ENCODE measurements around the gene AFF3.
"Not testable (repeated sequence)": the region's sequence is repeated elsewhere in the genome, so short reads cannot be mapped to it uniquely, and the experiment has no call there.

The AFF3 gene

DNA sequence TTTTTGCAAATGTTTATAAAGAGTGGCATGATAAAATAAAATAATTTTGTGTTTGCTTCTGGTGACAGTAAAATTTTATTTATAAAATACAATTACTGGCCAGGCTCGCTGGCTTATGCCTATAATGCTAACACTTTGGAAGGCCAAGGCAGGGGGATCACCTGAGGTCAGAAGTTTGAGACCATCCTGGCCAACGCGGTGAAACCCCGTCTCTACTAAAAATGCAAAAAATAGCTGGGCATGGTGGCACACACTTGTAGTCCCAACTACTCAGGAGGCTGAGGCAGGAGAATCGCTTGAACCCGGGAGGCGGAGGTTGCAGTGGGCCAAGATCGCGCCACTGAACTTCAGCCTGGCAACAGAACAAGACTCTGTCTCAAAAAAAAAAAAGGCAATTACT, 480.6 kb downstream of the AFF3 start:
- not testable (repeated sequence) for DNase-seq (ENCODE audit: low spot score)

DNA sequence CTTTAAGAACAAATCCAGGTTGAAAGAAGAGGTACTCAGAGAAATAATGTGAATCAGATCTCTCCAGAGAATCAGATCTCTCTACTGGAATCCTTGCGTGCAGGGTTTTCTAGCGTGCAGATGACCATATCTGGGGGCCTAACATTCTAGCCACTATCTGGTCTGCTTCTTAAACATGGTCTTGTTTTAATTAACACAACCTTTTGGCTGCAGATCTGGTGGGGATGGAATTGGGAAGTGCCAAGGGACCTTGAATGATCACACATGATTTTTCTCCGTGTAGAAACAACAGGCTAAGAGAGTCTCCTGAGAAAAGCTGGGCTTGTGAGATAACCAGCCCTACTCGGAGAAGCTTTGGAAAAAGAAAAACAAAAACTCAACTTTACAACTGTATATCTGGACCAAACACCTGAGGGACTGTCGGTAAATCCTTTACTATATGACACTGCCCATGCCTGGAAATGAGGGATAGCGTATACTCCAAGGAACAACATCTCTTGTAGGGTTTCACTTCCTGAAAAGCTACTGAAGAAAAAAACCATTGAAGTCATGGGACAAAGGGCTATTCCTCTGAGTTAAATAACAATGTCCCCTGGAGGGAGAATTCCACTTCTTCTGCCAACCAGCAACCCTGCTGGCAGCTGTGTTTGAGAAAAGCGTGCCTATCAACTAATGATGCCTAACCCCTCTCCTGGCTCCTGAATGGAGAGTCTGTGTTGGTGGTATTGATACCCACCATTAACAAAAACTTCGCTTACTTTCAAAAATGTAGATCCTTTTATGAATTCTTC, 481.6 kb downstream of the AFF3 start:
- DNase-seq (ENCODE audit: low spot score) = no peak

DNA sequence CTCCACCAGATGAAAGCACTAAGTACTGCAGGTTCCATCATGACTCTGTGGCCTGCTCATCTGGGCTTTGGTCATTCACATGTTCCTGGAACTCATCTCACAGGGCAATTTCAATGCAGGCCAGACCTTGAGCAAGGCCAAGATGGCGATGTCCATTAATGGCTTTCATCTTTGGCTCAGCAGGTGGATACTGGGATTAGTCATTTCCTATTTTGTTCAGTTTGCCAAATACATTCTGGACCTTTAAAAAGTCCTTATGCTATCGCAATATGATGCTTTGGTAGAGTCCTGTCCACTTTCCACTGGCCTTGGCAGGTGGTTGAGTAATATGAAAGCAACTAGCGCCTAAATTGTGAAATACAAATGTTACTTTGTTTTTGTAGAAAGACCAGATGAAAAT, 482.5 kb downstream of the AFF3 start:
- no peak for DNase-seq (ENCODE audit: low spot score)

DNA sequence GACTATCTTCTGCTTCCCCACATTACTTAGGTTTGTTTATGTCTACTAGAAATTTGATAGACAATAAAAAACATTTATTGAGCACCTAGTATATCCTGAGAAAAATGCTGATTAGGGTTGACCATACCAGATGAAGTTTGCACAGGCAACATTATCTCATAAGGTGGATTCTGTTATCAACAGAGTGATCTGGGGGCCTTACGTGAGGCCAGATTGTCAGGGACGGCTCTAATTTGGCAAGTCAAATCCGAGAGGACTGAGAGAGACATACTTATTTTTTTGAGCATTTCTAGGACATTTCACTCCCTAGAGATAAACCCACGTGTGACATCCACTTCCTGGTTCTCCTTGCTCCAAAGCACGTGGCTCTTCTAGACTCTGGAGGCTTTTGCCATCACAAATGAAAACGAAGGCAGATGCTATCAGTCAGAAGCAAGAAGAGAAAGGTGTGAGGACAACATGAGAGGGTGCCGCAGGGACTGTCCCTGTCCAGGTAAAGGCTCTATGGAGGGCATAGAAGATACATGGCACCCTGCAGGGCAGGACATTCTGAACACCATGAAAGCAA, 484.6 kb downstream of the AFF3 start:
- DNase-seq (ENCODE audit: low spot score) = no peak

DNA sequence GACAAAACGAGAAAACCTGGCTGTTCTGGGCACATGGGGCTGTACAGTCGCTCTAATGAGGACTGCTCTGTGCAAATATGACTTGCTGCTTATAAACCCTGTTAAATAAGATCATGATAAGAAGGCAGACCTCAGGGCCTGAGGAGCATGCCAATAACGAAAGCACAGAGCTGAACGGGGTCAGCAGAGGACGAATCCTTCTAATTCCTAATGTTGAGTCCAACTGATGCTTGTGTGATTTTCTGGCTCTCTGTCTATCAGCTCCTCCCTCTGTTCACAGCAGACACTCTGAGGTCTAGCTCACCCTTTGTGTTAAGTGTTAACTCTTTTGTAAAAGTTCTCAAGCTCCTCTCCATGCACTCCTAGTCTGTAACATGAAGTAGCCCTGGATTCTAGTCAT, 485.4 kb downstream of the AFF3 start:
- no peak for DNase-seq (ENCODE audit: low spot score)

DNA sequence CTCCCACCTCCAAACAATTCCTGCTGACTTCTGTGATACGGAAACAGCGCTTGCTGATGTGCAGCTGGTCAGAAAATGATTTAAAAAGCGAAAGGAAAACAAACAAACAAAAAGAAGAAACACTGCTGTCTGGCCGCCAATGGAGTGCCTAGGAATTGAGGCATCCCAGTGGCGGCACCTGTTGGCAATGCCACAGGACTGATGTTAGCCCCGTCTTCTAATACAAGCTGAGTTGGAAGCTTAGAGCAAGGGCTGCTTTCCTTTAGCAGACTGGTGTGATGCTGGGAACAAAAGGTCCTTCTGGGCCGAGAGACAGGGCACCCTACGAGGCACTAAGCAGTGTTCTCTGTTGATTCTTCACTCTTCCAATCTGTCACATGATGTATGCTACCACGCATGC, 489.0 kb downstream of the AFF3 start:
- DNase-seq (ENCODE audit: low spot score) = no peak

DNA sequence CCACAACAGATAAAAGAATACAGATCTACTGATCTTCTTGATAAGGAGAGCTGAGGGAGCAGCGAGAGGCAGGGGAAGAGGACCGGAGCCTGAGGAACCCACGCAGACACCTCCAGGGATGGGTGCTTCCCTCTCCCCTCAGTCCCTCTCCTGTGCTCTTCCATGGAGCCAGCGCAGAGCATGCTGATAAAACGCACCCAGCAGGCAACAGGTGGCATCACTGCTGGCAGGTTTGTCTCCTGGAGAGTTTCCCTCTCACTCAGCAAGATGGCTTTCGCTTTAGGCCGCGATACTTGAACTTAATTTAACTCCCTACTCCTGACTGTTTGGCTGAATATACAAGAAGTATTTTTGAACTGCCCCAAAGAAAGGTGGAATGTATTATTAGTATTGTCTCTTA, 489.5 kb downstream of the AFF3 start:
- DNase-seq (ENCODE audit: low spot score) = no peak

DNA sequence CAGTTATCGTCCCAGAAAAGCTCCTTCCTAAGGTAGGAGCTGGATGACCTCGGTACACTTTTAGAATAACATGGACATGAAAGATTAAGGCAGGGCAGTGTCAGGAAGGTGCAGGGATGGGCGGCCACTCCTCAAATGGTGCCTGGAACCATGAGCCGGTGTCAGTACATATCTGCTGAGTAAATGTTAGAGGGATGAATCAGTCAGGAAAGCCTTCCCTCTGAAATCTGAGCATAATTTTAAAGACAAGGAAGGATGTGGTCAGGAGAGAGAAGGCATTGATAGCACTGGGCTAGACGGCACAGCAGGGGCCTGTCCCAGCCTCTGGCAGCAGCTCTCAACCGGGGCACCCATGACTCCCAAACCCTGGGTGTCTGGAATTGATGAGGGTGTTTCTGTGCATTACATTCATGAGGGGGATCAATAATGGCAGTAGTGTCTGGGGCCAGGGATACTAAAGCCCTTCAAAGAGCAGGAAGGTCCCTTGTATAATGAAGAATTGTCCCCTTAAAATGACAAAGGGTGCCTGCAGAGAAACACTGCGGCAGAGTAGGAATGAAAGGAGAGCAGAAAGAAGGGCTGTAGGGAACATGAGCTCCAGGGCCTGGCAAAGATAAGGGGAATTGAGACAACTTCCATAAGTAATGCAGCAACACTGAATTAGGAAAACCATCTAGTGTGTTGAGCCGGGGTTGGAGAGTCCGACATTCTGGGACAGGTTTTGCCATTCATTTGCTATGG, 490.3 kb downstream of the AFF3 start:
- DNase-seq (ENCODE audit: low spot score) = no peak

DNA sequence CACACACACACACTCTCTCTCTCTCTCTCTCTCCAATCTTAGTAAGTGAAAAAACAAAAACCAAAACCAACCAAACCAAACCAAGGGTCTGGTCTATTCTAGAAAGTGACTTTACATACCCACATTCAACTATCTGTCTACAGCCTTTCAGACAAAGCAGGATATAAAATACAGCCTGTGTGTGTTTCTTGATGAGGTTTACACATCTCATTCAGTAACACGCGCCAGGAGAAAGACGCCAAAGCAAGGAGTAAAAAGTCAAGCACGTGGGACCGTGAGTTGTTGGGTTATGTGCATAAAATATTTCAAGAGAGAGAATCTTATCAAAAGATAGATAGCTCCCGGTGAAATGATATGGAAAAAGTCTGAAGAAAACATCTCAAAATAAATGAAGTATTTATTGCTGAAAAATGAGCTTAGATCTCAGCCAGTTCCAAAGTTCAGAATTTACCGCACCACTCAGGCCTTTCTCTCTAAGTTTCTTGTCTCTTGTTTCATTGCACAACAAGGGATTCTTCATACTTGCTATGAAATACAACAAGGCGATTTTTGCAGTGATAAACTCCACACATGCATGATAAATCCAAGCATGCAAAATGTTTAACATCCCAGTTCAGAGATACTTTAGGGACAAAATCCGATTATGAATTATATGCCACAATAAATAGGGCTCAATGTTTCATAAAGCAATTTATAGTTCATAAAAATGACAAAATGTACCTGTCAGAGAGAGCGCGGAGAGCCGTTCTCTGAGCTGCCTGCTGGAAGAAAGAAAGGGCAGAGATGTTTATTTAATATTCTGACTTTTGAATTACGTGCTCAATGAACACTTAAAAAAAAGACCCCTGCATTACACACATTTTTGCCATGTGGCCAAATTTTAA, 493.2 kb downstream of the AFF3 start:
- no peak for DNase-seq (ENCODE audit: low spot score)

DNA sequence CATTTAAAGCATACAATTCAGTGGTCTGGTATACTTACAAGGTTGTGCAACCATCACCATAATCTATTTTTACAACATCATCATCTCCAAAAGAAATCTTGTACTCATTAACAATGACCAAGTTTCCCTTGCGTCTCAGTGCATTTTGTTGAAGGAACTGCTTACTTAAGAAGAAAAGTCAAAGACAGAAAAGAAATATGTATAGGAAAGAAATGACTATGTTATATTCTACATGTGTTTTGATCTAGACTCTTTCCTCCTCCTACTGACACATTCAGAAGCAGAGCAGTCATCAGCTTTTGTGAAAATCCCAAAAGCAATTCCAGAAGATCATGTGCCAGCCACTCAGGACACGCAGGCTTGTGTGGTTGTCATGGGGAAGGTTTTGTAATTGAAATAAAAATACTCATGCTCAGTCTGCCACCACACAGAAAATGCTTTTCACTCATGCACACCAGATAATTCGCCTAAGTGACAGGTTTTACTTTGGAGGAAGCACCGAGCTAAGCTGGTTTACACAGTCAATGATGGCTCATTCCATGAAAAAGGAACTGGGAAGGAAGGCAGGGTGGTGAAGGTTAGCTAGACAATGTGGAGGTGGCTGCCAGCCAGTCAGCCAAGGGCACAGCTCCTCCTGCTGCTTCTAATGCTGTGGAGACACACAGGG, 494.1 kb downstream of the AFF3 start:
- DNase-seq (ENCODE audit: low spot score) = no peak

DNA sequence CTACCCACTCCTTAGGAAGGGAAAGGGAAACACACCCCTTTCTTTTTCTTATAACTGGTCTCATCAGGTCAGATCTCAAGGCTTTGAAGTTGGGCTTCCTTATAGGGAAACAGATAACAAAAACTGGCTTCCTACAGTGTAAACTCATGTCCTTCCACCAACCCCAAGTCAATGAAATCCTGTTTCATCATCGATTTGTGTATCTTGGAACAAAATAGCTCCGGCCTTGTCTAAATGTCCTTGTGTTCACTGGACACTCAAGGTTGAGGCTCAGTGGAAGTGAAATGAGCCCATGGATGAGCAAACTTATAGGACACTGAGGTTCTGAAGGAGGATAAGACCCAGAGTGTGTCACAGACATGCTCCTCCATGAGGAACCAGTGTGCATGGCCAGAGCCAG, 496.4 kb downstream of the AFF3 start:
- no peak for DNase-seq (ENCODE audit: low spot score)

DNA sequence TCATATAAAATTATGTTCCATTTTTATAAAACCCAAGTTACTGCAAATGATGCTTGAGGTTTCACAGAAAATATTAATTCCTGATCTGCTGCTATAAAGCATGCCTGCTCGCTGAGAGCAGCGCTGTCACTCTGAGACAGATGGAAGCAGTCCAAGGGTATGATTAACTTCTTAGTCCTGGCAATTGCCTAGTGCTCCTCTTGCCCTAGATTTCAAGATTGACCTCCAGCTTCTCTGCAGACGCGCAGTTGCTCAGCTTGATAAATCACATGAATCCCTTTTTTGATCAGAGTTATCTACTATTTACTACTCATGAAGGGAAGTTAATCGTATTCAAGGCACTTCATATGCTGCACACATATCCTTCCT, 498.0 kb downstream of the AFF3 start:
- no peak for DNase-seq (ENCODE audit: low spot score)

DNA sequence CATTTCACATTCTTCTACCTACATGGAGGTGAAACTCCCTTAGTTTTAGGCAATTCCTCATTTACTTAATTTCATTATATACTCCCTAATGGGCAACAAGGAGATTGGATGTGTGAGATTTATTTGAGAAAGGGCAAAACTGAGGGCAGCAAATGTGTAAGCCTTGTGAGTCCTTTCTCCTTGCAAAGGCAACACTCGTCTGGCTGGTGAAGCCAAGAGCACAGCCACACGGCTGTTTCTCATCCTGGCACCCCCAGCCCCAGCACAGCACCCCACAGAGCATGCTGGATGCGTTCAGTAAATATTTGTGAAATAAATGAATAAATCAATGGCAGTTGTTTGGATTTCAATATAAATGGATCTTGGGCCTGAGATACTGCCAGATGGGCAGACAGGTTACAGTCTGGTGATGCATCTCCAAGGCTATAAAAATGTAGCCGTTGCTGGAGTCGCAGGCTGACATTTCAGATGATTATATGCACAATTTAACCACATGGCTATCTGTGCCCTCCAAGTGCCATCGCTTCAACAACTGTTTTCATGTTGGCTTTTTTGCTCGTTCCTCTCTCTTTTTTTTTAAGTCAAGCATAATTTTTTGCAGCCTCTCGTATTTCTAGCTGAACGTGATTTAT, 498.5 kb downstream of the AFF3 start:
- DNase-seq (ENCODE audit: low spot score) = no peak

DNA sequence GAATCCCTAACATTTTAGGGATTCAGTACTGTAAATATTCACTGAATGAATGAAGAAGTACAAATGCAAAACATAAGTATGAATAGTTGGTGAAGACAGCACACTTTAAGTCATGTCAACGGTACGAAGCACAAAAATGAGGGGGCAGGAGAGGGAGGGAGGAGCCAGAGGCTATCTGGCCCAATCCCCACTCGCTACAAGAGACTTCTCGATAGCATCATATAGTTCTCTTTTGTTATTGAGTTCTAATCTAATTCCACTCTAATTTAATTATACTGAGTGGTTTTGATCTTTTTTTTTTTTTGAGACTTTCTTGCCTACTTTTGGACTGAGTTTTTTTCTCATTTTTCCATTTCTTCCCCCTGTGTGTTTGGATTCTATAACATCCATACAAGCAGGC, 500.4 kb downstream of the AFF3 start:
- DNase-seq (ENCODE audit: low spot score) = no peak

DNA sequence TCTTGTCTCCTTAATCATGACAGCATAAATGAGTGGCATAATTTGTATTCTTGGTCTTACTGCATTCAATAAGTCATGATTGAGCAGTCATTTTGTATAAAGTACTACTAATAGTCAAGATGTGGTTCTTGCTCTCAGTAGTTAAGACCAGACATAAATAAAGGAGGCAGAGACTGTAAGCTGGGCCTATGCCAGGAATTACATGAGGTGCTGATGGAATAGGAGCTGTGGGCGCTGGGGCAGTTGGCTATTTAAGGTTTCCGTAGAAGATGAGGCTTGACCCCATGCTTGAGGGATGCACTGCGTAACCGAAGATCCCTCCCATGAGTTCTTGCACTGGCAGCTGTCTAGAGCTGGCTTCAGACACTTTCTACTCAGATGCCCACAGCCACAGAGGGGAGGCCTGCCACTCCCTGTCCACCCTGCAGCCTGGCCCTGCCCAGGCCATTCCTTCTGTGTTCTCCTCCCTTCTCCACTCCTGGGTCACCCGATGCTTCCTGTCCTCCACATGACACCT, 501.7 kb downstream of the AFF3 start:
- DNase-seq (ENCODE audit: low spot score) = no peak

DNA sequence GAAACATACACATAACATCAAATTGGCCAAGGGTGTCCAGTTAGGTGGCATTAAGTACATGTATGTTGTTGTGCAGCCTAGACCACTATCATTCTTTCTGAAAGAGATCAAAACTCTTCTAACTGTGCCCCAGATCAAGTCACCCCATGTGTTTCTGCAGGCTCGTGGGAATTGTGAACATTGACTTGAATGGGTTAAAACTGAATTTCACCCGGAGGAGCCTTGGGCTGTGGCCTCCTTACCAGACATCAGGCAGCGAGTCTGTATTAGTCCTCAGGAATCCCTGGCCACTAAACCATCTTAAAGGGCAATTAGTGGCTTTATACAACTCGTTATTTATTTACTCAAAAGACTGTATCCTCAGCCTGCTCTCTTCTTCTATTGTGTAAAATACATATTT, 503.6 kb downstream of the AFF3 start:
- DNase-seq (ENCODE audit: low spot score) = no peak

DNA sequence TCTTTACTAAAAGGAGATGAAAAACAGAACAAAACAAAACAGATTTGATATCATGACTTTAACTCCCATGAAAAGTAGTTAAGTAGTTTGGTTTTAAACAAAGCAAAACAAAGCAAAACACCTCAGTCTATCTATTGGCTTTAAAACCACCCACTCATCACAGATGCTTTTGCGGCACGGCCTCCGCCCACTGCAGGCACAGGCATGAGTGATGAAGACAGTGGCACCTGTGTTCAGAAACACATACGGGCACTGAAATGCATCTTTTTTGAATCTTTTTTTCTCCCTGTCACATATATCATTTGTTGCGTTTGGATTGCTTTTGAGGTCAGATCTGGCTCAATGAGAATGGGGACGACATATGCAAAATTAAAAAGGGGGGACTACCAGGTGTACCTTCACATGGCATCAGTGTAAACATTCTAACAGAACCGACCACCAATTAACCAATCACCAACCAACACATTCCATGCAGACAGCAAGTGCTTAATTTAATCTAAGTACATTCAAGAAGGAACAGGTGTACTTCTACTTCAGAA, 505.2 kb downstream of the AFF3 start:
- no peak for DNase-seq (ENCODE audit: low spot score)

DNA sequence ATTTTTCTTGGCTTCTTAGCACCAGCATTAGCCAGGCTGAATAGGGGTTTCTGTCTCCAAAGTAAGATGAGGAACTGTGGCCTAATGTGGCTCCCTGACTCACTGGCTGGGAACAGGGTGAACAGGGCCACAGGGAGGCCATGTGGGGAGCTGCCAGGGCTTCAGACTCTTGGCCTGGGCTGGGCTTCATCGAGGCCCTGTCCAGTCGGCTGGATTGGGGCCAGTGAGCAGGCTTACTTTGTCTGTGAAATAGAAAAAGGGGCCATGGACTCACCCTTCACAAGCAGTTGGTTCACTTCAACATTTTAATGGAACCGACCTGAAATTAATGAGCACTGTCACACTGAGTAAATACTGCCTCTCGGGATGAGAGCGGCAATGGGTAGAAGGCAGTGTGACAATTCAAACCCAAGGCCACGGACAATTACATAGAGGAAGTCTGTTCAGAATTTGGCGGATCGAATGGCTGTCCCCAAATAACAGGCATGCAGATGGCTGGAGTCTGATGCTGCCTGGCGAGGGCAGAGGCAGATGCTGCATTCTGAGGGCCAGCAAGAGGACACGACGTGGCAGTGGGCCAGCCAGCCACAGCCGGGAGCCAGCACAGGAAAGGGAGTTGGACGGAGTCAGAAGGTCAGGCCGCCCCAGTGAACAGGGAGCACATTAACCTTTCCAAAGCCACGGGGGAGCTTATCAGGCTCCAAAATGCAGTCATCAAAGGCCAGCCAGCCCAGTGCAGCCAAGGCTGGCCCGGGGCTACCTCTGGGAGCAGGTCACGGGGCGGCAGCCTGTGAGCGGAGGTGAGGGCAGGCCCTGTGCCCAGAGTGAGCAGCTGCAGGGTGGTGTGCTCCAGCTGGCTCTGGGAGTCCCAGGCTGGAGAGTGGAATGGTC, 506.0 kb downstream of the AFF3 start:
- no peak for DNase-seq (ENCODE audit: low spot score)

DNA sequence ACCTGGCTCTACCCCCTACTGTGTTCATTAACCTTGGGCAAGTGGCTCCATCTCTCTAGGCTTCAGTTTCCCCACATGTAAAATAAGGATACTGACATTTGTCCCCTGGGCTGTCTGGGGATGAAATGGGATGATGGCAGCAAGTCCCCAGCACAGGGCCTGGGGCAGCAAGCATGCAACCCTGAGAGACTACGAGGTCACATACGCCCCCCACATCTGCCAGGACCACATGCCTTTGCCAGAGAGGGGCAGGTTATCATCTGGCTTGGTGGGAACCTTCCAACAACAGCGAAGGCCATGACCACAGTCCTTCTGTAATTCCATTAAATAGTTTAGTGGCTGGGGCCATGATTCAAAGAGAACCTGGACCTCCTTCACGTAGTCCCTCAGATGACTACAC, 506.7 kb downstream of the AFF3 start:
- no peak for DNase-seq (ENCODE audit: low spot score)

DNA sequence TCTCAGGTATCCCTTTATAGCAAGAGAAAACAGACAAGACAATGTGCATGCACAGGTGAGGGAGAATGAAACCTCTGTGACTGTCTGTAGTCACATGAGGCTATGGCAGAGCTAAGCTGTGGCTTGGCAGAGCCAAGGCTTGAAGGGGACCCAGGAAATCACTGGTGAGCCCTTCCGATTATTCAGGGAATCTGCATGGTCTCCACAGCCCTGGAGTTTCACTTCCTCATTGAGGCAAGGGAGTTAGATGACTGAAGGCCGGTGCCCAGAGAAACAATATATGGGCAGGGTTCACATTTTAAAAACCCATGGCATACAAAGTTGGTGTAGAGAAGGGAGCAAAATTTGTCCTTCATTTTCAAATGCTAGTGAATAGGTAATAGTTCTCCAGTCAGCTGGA, 508.2 kb downstream of the AFF3 start:
- DNase-seq (ENCODE audit: low spot score) = no peak

Data from HuH-7 (cell line).